Cerebellar cortex (tissue), 1 donor: ENCODE data around the gene LIPE.
"Not testable (repeated sequence)": the region's sequence is repeated elsewhere in the genome, so short reads cannot be mapped to it uniquely, and the experiment has no call there.

ENCODE experiments used
- DNase-seq: peaks from one replicate; pipeline ENCODE4 v3.0.0-alpha.2; 2015; ENCODE audit warnings: low spot score

Gene LIPE, protein sequence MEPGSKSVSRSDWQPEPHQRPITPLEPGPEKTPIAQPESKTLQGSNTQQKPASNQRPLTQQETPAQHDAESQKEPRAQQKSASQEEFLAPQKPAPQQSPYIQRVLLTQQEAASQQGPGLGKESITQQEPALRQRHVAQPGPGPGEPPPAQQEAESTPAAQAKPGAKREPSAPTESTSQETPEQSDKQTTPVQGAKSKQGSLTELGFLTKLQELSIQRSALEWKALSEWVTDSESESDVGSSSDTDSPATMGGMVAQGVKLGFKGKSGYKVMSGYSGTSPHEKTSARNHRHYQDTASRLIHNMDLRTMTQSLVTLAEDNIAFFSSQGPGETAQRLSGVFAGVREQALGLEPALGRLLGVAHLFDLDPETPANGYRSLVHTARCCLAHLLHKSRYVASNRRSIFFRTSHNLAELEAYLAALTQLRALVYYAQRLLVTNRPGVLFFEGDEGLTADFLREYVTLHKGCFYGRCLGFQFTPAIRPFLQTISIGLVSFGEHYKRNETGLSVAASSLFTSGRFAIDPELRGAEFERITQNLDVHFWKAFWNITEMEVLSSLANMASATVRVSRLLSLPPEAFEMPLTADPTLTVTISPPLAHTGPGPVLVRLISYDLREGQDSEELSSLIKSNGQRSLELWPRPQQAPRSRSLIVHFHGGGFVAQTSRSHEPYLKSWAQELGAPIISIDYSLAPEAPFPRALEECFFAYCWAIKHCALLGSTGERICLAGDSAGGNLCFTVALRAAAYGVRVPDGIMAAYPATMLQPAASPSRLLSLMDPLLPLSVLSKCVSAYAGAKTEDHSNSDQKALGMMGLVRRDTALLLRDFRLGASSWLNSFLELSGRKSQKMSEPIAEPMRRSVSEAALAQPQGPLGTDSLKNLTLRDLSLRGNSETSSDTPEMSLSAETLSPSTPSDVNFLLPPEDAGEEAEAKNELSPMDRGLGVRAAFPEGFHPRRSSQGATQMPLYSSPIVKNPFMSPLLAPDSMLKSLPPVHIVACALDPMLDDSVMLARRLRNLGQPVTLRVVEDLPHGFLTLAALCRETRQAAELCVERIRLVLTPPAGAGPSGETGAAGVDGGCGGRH

DNA sequence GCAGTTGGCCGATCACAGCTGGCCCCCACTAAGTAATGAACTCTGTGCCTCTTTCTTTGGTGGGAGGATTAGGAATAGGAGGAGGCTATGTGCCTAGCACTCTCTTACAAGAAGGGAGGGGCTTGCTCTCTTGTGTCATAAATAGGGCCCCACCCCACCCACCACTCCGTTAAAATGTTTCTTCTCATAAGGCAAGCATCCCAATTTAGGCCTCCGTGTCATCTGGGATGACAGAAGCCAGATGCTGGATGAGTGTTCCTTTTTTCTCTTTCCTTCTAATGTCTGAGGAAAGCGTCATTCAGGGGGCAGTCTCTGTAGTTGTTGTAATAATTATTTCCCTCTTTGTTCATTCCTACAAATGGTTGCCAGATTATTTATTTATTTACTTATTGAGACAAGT lies at the start of gene LIPE:
LIPE (minus strand) TSS at position 76 of the 400 bp plus-strand sequence. CDS start 239 bp downstream, outside the sequence.
- DNase-seq, result no peak

DNA sequence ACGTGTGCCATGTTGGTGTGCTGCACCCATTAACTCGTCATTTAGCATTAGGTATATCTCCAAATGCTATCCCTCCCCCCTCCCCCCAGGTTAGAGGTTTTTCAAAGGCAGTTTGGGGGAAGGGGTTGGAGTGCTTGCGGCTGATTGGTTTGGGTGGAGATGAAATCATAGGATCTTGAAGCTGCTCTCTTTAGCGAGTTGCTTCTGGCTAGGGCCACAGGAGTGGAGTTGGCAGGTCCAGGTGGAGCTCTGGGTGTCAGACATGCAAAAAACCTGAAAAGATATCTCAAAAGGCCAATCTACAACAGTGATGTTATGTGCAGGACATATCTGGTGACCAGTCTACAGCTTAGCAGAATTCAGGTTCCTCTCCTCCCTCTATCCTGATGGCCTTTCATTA lies 48.2 kb upstream of the LIPE start:
- DNase-seq, result no peak

DNA sequence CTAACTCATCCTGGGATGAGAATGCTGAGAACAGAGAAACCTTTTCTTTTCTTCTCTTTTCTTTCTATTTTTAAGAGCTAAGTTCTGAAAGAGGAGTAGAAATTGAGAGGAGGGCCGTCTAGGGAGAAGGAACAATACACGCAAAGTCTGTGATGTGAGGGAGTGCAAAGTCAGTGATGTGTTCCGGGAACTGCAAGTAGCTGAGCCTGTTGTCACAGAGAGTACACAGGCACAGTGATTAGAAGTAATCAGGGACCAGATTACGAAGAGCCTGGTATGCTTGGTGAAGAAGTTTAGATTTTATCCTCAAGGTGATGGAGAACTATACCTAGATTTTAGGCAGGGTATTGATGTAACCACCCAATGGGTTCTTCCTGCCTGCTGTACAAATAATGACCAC lies 47.6 kb upstream of the LIPE start:
- DNase-seq, result no peak

DNA sequence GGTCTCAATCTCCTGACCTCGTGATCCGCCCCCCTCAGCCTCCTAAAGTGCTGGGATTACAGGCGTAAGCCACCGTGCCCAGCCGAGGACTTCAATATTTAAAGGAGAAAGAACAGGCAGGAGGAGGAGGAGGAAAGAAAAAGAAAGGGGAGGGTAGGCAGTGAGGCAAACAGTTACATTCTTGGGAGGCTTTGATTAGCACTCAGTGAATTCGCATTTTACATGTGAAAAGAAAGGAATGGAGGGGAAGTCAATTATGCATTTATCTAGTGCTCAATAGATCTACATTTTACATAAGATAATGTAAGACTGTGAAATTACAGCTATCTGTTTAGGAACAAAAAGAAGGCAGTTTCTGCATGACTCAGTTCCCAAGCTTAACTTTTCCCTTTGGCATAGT lies 46.5 kb upstream of the LIPE start:
- no peak for DNase-seq

DNA sequence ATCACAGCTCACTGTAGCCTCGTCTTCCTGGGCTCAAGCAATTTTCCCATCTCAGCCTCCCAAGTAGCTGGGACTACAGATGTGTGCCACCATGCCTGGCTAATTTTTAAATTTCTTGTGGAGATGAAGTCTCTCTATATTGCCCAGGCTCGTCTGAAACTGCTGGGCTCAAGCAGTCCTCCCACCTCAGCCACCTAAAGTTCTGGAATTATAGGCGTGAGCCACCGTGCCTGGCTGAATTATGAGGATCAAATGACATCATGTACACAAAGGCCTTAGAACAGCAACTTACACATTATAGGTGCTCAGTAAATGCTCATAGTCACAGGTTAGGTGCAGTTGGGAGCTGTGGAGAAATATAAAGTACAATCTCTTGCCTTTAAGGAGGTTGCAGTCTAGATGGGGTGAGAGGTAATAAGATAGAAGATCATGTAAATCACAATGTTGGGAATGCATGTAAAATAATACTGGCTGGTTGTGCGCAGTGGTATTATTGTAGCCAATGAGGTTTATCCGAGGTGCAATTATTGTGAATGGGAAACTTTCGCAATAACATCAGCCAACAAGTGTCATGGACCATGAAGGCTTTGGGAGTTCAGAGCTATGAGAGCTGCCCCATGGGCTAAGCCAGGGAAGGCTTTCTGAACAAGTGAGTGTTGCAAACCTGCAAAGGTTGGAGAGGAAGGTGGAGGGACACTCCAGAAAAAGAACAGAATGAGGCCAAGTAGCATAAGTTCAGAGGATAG lies 45.4 kb upstream of the LIPE start:
- DNase-seq, result no peak

DNA sequence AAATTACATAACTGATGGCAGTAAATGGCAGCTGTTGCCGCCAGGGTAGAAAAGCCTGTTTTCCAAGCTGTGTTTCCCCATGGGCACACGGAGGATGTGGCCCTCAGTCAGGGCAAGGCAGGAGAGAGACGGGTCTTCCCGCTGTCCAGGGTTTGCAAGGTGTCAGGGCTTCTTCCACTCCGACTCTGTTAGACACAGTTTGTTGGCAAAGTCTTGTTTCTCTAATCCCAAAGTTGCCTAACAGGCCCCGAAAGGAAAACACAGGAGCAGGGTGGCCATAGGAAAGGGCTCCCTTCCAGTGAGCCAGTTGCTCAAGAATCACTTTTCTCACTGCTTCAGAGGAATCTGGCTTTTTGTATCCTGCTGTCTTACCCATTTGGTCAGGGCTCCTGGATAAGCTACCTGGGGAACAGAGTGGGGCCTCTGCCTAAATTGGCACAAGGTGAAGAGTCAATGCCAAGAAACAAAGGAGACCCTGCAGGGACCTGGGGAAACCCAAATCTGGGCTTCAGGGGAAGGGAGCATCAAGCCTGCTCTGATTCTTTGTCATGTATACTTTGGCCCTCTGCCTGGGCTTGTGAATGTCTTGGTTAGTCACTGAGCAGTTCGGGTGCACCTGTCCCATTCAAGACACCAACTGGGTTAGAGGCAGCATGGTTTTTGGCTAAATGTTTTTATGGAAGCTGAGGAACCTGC lies 44.5 kb upstream of the LIPE start:
- peak; percentile 33 for DNase-seq

DNA sequence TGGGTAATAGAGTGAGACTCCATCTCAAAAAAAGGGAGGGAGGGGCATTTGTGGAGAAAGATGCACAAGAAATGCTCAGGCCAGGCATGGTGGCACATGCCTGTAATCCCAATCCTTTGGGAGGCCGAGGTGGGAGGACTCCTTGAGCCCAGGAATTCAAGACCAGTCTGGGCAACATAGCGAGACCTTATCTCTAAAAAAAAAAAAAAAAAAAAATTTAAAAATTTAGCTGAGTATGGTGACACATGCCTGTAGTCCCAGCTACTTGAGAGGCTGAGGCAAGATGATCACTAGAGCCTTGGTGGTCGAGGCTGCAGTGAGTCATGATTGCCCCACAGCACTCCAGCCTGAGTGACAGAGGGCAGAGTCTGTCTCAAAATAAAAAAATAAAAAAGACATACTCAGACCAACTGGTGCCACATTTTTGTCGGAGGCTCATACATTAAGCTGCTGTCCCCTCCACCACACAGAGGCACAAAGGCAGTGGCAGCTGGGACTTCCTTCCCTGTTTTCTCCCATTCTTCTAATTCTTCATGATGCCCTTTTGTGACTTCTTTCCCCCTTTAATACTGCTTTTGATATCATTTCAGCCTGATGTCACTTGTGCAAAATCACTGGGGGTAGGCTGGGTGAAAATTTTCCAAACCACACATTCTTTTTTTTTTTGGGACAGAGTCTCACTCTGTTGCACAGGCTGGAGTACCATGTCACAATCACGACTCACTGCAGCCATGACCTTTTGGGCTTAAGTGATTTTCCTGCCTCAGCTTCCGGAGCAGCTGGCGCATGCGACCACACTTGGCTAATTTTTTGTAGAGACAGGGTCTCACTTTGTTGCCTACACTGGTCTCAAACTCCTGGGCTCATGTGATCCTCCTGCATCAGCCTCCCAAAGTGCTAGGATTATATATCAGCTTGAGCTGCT lies 42.4 kb upstream of the LIPE start:
- no peak for DNase-seq

DNA sequence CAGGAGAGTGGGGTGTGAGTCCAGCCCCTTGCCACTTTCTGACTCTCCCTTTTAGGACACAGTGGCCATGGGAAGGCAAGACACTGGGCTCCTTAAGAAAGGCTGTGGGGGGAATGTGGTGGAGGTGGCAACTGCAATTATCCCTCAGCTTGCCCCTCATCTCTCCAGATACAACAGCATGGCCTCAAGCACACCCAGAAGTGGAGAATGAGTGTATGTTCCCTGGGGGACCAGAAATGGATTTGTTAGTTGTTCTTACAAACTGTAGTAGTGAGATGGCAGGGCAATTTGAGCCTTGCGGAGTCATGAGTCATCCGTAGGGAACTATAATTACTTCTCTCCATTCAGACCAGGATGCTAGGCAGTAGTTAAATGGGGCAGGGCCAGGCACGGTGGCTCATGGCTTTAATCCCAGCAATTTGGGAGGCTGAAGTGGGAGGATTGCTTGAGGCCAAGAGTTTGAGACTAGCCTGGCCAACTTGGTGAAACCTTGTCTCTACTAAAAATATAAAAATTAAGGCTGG lies 41.1 kb upstream of the LIPE start:
- no peak for DNase-seq

DNA sequence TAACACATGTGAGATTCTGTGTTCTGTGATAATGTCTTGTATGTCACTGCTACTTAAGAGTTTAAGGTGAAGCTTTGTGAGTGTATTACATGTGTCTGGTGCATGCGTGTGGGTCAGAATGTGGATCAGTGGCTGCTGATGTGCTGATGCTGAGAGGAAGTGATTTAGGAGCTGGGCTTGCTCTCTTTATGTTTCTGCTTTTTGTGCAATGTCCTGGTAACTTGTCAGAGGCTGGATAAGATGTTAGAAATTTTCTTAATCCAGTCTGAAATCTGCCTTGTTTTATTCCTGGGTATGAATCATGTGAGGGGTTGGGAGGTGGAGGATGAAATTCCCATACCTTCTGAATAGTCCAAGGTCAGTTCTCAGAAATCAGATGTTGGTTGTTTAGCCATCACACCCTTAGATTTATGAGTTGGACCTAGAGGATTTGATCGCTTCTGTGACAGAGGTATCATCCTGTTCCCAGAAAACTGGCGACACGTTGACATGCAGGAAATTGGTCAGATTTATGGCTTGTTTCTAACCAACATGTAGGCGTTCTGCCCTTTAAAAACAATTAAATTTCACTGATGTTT lies 40.1 kb upstream of the LIPE start:
- DNase-seq, result no peak

DNA sequence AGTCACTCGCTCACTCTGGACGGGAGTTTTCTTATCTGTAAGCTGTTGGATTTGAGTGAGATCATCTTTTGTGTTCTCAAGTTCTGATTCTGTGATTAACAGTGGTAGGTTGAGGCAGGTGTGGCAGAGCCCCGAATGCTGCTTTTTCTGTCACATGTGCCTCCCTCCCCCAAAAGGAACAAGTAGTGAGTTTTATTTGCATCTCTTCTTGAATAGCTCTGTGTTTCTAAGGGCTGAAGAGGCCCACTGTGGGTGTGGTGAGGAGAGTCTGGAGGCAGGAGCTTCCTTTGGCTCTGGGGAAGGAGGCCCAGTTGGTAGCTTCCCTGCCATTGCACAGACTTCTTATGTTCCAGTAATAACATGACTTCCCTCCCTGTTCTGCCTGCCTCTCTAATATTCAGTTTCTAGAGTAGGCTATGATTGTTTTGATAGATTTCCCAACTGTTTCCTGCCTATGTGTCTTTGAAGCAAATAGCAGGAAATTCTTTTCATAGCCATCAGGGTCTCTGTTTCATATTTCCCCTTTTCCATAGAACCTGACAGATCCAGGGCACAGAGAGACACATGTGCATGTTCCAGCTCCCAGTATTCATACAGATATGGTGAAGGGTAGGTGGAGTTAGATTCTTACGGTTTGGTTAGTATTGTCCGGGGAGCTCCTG lies 39.5 kb upstream of the LIPE start:
- DNase-seq, result no peak

DNA sequence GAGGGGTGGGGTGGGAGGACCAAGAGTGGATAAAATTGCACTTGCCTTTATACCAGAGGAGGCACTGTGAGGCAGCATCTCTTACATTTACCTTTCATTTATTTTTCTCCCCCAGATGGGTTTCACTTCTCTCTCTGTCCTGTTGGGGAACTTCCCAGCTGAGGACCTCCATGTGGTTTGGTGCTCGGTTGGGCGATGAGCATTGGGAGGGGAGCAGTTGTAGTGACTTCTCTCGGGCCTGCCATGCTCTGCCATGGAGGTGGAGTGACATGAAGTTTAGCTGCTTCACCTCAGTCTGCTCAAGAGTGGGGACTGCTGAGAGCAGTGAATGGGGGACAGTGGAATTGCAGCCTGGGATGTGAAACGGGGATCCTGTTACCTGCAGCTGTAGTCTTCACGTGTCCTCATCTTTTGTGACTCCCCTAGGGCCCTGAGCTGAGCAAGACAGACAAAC lies 38.7 kb upstream of the LIPE start:
- DNase-seq, result no peak

DNA sequence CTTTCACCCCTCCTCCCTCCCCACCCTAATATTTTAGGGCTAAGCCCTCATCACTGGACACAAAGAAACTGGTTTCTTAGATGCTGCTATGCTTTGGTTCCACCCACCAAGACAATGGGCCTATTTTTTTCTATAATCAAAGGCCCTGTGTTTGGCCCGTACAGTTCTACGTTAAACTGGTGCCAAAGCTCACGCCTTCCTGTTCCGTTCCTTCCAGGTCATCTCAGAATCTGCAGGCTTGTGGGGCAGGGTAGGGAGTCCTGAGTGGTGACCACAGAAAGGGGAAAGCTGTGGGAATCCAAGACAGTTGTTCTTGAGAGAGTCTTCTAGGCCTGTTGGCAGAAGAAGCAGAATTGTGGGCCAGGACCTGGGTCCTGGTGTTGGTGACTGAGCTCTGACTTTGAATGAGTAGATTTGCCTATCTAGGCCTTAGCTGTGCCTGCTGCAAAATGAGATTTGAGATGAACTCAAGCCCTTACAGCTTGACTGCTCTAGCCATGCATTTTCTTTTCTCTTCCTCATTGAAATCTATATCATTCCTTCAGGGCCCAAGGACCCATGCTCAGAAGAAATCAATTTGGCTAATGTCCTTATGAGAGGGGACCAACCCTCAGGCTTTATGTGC lies 34.6 kb upstream of the LIPE start:
- no peak for DNase-seq

DNA sequence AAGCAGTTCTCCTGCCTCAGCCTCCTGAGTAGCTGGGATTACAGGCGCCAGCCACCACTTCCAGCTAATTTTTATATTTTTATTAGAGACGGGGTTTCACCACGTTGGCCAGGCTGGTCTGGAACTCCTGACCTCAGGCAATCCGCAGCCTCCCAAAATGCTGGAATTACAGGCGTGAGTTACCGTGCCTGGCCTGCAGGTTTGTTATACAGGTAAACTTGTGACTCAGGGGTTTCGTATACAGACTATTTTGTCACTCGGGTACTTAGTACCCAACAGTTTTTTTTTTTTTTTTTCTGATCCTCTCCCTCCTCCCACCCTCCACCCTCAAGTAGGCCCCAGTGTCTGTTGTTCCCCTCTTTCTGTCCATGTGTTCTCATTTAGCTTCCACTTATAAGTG lies 34.0 kb upstream of the LIPE start:
- DNase-seq, result not testable (repeated sequence)

DNA sequence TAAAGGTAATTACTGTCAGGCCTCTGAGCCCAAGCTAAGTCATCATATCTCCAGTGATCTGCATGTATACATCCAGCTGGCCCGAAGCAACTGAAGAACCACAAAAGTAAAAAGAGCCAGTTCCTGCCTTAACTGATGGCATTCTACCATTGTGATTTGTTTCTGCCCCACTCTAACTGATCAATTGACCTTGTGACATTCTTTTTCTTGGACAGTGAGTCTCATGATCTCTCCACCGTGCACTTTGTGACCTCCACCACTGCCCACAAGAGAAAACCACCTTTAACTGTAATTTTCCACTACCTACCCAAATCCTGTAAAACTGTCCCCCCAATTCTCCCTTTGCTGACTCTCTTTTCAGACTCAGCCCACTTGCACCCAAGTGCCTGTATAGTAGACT lies 32.7 kb upstream of the LIPE start:
- no peak for DNase-seq

DNA sequence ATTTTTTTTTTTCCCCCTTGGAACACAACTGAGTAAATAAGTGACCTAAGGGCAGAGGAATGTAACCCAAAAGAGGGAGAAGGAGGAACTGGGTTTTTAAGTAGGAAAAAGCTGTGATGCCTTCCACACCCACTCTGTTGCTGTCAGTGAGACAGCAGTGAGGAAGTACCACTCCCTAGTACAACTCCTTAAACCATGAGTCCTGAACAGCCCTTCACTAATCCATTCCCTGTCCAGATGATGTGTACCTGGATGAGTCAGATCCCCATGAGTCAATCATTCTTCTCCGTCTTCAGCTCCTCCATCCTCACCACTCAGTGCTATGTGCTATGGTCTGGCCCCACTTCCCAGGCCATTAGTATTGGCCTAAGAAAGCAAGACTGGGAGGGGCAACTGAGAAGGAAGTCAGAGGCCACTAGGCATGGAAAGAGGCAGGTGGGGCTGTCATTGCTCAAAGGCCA lies 28.5 kb upstream of the LIPE start:
- DNase-seq, result no peak

DNA sequence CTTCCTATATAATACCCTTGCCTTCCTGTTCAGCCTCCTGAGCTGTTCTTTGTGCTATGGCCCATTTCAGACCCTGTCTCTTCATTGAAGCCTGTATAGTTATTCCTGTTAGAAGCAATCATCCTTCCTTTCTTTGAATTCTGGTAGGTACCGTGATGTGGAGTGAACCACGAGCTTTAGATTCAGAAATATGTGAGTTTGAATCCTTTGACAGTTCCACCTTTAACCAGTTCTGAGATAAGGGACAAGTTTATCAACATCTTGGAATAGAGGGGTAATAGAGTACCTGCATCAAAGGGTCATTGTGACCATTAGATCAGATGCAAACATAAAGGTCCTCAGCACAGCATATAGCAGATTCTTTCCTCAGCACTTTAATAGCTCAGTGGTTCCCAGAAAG lies 27.9 kb upstream of the LIPE start:
- DNase-seq, result no peak

DNA sequence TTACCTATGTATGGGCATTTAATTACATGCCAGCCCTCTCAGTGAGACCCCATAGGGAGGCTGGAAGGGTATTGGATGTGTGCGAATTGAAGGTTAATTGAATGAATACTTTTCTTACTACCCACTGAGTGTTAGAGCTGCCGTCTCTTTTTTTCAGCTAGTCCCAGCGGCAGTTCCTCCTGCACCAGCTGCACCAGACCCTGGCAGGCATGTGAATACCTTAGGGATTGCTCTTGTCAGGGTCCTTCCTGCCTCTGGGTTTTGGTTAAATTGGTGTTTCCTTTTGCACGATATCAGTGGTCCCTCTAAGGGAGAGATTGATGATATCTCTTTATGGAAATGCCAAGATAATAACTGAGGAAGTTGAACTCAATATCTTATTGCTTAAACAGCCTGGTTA lies 25.4 kb upstream of the LIPE start:
- no peak for DNase-seq

DNA sequence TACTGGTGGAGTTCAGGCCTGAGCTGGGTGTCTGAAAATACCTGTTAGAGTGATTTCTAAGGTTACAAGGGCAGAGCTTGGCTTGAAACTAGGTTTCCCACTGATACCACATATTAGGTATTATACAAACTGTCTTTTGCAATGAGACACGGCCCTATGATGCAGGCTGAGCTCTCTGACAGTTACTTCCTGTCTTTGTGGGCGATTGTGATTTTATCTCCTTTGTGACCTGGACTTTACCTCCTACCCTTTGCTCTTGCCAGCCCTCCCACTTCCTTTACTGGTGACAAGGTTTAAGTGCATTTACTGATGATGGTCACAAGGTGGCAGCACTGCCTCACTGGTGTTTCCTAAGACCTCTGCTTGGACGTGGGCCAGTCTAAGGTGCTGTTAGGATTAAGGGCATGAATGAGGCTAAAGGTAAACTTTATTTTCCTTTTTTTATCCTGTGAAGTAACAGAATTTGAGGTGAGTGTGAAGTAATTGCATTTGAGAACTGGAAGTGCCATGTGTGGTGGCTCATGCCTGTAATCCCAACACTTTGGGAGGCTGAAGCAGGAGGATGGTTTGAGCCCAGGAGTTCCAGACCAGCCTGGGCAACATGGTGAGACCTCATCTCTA lies 23.2 kb upstream of the LIPE start:
- peak; percentile 93 for DNase-seq
